HTERT RPE-1 (cell line): ENCODE measurements around the gene CD22.
"Not testable (repeated sequence)": the region's sequence is repeated elsewhere in the genome, so short reads cannot be mapped to it uniquely, and the experiment has no call there.

ENCODE experiments used
- in situ Hi-C: fragments of 300-500 bp; cut with MboI; formaldehyde crosslinking; loops from 4 replicates; pipeline ENCODE4 v1.14.3; 2020; ENCODE audit warnings: low sequenced_read_pairs

CD22 gene

DNA sequence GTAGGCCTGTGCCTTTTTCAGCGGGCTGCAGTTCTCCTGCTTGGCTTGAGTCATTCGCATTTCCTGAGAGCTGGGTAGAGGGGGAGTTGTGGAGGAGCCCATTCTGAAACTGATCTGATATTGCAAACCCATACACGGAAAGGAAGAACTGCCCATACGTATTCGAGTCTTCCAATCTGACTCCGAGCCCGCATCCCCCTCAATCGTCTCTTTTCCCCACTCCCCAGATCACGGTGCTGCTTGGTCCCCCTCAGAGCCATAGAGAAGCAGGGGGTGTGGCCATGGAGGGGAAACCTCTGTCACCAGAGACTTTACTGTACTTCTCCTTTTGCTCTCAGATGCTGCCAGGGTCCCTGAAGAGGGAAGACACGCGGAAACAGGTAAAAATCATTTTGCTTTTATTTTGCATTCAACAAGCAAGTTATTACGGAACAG, at the start of gene CD22:
TSS of gene CD22 (plus strand) at position 337 of the 435 bp plus-strand sequence. CDS start 2,854 bp downstream, outside the sequence.
- in situ Hi-C loops: no loop called here

DNA sequence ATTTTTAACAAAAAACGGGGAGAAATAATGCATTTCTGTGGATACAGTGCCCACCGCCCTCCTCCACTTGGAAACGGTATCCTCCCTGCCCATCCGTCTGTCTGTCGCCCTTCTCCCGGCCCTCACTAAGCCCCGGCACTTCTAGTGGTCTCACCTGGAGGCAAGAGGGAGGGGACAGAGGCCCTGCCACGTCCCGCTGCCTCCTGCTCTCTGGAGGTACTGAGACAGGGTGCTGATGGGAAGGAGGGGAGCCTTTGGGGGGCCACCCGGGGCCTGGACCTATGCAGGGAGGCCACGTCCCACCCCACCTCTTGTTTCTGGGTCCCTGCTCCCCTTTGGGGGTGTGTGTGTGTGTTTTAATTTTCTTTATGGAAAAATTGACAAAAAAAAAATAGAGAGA, 49.6 kb upstream of the CD22 start:
- in situ Hi-C loops: no loop called here

DNA sequence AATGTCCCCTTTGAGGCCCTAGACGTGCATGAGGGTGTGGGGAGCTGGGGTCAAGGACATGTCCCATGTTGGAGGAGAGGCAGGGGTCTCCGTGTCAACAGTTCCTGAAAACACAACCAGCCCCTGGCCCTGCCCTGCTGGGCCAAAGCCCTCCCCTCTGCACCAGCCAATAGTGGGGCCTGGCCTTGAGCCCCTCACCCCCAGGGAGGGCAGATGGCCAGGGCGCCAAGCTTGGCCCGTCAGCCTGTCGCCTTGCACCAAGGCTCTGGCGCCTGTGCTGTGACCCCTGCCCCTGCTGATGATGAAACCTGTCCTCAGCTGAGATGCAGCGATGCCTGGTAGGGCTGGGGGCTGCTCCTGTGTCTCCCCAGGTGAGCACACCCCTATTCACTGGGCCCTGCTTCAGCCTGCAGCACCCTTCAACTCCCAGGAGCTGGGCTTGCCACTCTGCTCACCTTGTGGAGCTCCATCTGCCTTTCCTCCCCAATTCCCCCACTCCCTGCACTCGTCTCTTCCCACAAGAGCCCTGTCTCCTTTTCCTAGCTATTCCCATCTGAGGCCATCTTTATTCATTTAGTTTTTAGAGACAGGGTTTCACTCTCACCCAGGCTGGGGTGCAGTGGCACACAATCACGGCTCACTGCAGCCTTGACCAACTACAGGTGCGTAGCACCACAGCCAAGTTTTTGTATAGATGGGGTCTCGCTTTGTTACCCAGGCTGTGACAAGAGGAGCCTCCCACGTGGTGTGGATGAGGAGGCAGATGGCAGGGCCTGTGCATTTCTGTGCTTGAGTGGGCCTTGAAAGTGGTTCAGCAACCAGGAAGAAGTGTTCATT, 48.8 kb upstream of the CD22 start:
- in situ Hi-C loops: no loop called here

DNA sequence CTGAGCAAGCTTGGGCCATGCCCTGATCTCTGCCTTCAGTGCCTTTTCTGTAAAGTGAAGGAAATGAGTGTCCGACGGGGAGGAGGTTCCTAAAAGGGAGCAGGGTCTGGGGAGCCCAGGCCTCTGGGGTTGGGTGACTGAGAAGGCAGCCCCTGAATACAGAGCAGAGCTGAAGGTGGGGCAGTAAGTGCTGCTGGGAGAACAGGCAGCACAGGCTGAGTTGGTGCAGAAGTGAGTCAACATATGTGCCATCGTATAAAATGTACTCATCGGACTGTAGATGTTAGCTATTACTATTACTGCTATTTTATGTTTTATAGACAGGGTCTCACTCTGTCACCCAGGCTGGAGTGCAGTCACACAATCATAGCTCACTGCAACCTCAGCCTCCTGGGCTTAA, 47.7 kb upstream of the CD22 start:
- in situ Hi-C loops: no loop called here

DNA sequence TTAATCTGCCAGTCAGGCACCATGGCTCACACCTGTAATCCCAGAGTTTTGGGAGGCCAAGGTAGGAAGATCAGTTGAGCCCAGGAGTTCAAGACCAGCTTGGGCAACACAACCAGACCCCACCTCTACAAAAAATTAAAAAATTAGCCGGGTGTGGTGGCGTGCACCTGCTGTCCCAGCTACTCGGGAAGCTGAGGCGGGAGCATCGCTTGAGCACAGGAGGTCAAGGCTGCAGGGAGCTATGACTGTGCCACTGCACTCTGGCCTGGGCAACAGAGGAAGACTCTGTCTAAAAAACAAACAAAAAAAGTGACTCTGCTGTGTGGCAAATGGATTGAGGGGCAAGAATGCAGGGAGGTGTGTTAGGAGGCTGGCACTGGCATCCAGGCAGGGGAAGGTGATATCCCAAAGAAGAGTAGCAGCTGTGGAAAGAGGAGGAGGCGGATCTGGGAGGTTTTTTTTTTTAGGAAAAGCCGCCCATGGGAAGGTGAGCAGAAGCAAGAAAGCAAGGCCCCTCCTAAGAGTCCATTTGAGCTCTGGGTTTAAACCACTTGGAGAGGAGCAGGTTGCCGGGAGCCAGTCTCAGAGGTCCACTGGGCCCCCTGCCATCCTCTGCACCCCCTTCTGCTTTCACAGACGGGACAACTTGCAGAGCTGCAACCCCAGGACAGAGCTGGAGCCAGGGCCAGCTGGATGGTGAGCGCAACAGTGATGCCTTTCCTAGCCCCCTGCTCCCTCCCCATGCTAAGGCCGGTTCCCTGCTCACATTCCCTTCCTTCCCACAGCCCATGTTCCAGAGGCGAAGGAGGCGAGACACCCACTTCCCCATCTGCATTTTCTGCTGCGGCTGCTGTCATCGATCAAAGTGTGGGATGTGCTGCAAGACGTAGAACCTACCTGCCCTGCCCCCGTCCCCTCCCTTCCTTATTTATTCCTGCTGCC, 44.6 kb upstream of the CD22 start:
- in situ Hi-C loops: no loop called here

DNA sequence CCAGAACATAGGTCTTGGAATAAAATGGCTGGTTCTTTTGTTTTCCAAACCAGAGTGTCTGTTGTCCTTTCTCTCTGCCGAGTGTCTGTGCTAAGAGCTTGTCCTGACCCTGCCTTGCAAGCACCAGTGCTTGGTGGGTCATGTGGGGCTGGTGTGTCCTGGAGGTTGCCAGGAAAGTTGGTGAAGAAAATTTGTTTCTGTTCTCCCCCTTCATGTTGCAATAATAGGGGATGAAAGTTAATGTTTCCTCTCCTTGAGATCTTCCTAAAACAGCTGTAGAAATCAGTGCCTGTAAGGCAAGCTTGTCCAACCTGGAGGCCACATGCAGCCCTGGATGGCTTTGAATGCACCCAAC, 43.9 kb upstream of the CD22 start:
- in situ Hi-C loops: no loop called here

- in situ Hi-C loops: not testable (repeated sequence)
Observed at GRCh38 chr19:35285465-35285864, 43.5 kb upstream of the CD22 start.

DNA sequence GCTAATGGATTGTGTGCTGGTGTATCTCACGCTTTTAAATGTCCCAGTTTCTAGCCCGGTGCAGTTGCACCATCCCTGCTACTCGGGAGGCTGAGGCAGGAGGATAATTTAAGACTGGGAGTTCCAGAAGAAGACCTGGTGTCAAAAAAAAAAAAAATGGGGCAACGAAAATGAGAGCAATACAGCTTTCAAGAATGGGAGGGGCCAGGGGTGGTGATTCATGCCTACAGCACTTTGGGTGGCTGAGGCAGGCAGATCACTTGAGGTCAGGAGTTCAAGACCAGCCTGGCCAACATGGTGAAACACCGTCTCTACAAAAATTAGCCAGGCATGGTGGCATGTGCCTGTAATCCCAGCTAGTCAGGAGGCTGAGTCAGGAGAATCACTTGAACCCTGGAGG, 42.9 kb upstream of the CD22 start:
- in situ Hi-C loops: not testable (repeated sequence)

DNA sequence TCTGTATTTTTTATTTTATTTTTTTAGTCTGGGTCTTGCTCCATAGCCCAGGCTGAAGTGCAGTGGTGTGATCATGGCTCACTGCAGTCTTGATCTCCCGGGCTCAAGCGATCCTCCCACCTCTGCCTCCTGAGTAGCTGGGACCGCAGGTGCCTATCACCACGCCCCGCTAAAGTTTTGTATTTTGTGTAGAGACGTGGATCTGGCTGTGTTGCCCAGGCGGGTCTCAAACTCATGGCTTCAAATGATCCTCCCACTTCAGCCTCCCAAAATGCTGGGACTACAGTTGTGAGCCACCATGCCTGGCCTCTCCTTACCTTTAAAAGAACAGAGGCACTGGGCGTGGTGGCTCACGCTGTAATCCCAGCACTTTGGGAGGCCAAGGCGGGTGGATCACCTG, 41.3 kb upstream of the CD22 start:
- in situ Hi-C loops: no loop called here

- in situ Hi-C loops: no loop called here
Observed at GRCh38 chr19:35288331-35288730, 40.7 kb upstream of the CD22 start.

DNA sequence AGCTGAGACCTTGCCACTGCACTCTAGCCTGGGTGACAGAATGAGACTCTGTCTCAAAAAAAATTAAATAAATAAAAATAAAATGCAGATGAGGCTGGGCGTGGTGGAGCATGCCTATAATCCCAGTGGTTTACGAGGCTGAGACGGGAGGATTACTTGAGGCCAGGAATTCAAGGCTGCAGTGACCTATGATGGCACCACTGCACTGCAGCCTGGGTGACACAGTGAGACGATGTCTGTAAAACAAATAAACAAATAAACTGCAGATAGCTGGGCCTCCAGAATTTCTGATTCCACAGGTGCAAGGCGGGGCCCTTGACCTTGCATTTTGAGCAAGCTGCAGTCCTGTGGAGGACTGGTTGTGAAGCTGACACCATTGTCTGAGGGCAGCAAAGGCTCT, 40.1 kb upstream of the CD22 start:
- in situ Hi-C loops: no loop called here

DNA sequence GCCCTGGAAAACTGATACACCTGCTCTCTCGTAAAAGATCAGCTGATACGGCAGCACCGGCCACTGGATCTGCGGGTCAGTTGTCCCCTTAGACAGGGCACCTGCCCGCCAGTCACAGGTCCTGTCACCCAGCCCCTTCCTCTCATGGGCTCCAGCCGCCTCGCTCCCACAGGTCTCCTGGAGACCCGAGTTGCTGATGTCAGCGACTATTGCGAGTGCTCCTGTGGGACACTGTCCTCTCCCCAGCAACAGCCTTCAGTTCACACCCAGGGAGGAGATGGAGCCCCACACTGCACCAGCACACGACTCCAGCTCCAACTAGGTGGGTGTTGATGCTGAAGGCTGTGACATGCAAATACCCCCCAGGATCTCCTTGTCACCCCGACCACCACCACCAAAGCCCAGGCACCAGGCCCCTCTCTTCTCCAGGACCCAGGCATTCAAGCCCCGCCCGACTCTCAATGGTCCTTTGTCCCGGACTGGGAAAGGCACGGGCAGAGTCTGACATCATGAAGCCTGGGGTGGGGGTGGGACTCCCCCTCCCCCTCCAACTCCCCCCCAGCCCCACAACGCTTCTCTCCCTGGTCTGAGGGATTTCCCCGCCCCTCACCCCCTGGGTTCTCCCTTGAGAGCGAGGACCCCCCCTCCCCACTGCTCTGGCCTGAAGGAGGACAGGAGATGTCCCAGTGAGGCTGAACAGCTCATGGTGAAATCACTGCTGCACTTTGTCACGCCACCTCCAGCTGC, 38.4 kb upstream of the CD22 start:
- in situ Hi-C loops: no loop called here

DNA sequence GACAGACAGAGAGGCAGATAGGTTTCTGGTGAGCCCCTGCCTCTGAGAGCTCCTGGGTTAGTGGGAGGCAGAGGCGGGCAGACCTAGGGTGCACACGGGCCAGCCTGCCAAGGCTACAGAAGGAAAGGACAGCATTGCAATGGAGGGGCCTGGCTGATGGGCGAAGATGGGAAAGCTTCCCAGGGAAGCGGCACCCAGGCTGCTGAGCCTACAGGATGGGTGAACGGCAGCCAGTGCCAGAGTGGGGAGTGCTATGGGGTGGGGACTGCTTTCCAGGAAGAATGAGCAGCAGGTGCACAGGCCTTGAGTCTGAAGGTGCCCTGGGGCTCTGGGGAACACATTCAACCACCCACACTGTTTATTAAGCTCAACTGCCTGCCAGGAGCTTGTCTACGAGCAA, 37.7 kb upstream of the CD22 start:
- in situ Hi-C loops: no loop called here

DNA sequence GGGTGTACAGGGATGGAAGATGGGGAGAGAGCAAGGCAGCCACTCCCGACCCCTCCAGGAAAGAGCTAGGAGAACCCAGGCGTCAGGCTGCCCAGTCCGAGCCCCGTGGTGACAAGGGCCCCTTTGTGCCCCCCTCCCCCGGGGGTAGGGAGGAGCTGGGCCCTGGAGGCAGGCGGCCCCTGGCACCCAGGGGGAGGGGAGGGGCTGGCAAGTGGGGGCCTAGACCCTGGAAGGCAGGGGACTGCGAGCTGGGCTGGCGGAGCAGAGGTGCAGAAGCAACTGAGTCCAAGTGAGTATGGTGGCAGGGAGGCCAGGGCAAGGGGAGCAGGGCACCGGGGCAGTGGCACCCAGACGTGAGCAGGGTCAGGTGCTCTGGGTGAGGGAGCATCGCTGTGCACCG, 37.1 kb upstream of the CD22 start, which contains the start of gene MAG:
TSS of gene MAG (plus strand) at position 246 of the 400 bp plus-strand sequence. CDS start 3,248 bp downstream, outside the sequence.
- in situ Hi-C loops: no loop called here

DNA sequence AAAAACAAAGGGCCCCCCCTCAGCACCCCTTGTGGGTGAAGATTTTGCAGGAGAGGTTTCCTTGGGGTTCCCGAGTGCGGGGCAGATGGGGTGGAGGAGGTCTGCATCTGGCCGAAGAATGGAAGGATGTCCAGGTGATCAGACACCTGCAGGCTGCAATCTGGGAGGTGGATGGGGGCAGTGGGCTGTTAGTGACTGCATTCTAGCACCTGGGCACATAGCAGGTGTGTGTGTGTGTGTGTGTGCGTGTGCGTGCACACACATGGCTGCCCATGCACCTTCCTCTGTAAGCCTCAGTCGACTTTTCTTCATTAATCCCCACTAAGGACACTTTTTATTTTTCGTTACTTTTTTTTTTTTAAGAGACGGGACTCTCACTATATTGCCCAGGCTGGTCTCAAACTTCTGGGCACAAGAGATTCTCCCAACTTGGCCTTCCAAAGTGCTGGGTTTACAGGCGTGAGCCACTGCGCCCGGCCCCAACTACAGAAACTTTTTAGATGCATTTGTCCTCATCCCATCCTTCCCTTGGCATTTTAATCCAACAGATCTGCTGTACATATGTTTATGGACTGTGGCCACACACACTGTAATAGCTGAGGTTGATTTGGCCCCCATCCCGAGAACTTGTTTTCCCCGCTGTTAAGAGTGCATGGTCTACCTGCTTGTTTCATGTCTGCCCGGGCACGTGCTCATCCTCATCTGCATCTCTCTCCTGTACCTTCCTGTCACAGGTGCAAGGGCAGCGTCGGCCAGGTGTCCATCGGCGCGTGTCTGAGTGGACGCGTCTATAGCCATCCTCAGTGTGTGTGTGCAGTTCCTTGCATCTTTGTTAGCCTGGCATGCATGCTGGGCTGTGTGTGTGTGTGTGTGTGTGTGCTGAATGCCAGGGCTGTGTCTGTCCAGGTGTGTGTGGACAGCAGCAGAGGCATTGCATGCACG, 36.3 kb upstream of the CD22 start:
- in situ Hi-C loops: no loop called here

DNA sequence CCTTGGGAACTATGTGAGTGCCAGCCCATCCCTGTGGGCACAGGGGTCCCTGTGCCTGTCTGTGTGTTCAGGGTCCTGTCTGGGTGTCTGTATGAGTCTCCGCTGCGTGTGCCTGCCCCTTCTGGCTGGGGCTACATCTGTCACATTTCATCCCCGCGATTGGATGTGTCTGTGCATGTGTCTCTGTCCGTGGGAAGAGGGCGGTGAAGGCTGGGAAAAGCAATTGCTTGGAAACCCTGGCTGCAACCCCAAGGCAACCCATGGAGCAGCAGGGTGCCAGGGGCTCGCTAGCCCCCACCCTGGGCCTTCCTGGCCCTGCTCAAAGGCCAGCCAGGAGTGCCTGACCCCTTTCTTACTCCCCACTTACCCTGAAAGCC, 35.6 kb upstream of the CD22 start:
- in situ Hi-C loops: no loop called here

GRCh38 chr19:35293808-35294207, 35.2 kb upstream of the CD22 start:
- in situ Hi-C loops: no loop called here

DNA sequence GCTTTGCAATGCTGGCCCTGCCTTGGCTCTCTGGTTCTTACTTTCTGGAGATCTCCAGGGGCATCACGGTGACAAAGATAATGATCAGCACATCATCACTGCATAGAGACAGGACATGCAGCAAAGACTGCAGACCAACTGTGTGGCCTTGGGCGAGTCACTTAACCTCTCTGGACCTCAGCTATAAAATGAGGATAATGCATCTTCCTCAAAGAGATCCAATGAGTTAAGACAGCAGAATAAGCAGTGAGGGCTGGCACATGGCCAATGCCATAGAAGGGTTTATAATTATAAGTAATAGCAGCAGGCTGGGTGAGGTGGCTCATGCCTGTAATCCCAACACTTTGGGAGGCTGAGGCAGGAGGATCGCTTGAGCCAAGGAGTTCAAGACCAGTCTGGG, 34.7 kb upstream of the CD22 start:
- in situ Hi-C loops: no loop called here

GRCh38 chr19:35294859-35295791, 33.9 kb upstream of the CD22 start:
- in situ Hi-C loops: no loop called here
